MG63 (cell line): ENCODE data around the gene PHACTR2. TPM values are rescaled to one million over a fixed set of nuclear protein-coding genes. Genes with fewer than 3 reads are reported as not detected.
"Not testable (repeated sequence)": the region's sequence is repeated elsewhere in the genome, so short reads cannot be mapped to it uniquely, and the experiment has no call there.

ENCODE experiments used
- DNase-seq: peaks from one replicate; pipeline ENCODE4 v3.0.0-alpha.2; 2020
- H3K27me3 ChIP-seq: fragments of 250-450 bp; sonication (Bioruptor Pico); 2 replicates; pipeline ENCODE4 v1.5.1; 2020; ENCODE audit warnings: mild to moderate bottlenecking, moderate library complexity
- H3K36me3 ChIP-seq: fragments of 250-450 bp; sonication (Bioruptor Pico); 2 replicates; pipeline ENCODE4 v1.5.1; 2020; ENCODE audit warnings: mild to moderate bottlenecking, moderate library complexity
- H3K4me3 ChIP-seq: fragments of 250-450 bp; sonication (Bioruptor Pico); 2 replicates; pipeline ENCODE4 v1.5.1; 2020; ENCODE audit warnings: mild to moderate bottlenecking, moderate library complexity
- H3K9me3 ChIP-seq: fragments of 250-450 bp; sonication (Bioruptor Pico); 2 replicates; pipeline ENCODE4 v1.5.1; 2020; ENCODE audit warnings: mild to moderate bottlenecking, moderate library complexity
- total RNA-seq: library from RNA; depleted of rRNA; stranded (reverse); fragments of >200 nt; shearing (Covaris generic); gene quantifications from 2 replicates; pipeline ENCODE4 v1.2.3, GENCODE V29; 2014; ENCODE audit warnings: low replicate concordance; rRNA removed

Gene PHACTR2
- 23.8 and 26.2 TPM in 2 replicates for total RNA-seq

DNA sequence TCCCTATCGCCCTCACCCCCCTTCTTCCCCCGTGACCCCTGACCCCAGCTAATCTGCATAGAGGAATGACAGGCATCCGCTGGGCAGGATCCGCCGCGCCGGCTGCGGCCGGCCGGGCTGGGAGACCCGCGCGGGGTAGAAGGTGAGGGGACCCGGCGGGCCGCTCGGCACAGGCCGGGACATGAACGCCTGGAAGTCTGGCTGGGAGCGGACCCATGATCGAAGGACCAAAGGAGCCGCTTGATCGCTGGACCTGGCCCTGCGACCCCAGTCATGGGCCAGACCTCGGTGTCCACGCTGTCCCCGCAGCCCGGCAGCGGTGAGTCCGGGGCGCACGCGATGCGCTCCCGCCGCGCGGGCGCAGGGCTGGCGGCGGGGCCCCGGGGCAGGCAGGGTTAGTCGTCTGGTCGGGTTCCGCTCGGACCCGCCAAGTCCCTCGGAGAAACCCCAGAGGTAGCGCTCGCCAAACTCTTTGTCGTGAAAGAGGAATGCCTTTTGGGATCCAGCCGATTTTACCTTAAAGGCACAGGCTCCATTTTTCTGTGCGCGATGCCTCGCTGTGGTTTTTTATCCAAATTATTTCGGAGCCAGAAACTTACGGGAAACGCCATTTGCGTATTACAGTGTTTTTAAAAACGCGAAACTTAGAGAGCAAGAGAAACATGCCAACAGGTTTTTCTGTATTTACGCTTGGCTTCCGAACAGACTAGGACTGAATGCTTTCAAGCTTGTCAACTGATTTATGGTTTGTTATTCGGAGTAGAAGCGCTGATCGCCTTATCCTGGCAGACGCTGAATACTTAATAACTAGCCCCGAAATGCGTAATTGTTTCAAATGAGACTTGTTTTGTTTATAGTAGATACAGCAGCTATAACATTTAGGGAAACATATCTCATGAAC is at the start of gene PHACTR2:
Gene PHACTR2 (plus strand): TSS at position 75 of the 901 bp plus-strand sequence. CDS start 199 bp downstream, at position 274.
- H3K36me3 ChIP-seq: peaks cover 12% of the 10 kb centered on the region
- peak within 1 kb of the TSS; percentile 65 for H3K4me3 ChIP-seq
- peak; percentile 83 for DNase-seq
- no peaks in the 10 kb centered on the region for H3K27me3 ChIP-seq
- H3K9me3 ChIP-seq: peaks cover 17% of the 10 kb centered on the region

DNA sequence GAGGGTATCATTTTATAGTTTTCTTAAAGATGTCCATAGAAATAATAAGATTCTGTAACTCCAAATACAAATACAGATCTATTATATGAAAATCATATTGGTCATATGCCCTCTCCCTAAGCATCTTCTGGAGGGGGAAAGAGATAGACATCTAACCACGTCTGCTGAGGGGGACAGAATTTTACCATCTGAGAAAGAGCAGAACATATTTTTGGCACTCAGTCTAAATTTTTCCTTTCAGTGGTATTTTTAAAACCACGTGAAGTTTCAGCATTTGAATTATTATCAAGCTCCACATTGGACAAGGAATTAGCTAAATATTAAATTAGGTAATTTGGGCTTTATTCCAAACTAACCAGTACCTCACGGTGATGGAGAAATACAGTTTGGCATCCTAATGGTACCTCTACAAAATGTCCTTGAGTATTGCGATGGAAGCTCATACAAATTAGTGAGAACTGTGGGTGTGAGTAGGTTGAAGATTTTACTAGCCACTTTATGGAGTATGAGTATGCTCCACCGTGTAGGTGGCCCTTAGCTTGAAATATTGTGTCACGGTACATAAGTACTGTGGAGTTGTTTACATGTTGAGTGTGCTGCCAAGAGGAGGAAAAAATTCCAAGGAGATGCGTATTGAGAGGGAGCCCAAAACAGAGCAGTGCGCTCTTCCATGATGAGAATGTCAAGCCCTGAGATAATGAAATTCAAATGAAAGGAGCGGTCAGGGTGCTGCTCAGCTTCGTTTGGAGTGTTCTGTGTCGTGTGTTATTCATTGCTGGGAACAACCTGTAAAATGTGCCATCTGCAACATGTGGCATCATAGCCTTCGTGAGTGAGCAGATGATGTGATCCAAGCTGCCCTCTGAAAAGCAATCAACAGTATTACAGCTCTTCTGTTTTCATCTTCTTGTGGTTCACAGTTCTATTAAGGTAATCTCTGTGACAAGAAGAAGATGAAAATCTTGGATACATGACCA is 48.4 kb upstream of the PHACTR2 start:
- Histone ChIP-seq H3K36me3 (no peaks in the 10 kb centered on the region), H3K4me3 (no peak overlapping the region), H3K27me3 (no peaks in the 10 kb centered on the region), H3K9me3 (no peaks in the 10 kb centered on the region)
- no peak for DNase-seq

GRCh38 chr6:143631196-143631595 is 46.6 kb upstream of the PHACTR2 start:
- not testable (repeated sequence) for H3K9me3 ChIP-seq, H3K27me3 ChIP-seq, H3K36me3 ChIP-seq, DNase-seq, H3K4me3 ChIP-seq

DNA sequence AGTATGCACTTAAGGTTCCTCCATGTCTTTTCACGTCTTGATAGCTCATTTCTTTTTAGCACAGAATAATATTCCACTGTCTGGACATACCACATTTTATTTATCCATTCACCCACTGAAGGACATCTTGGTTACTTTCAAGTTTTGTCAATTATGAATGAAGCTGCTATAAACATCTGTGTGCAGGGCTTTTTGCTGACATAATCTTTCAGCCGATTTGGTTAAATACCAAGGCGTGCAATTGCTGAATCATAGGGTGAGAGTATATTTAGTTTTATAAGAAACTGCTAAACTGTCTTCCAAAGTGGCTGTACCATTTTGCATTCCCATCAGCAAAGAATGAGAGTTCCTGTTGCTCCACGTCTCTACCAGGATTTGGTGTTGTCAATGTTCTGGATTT is 44.9 kb upstream of the PHACTR2 start:
- H3K27me3 ChIP-seq: no peaks in the 10 kb centered on the region

DNA sequence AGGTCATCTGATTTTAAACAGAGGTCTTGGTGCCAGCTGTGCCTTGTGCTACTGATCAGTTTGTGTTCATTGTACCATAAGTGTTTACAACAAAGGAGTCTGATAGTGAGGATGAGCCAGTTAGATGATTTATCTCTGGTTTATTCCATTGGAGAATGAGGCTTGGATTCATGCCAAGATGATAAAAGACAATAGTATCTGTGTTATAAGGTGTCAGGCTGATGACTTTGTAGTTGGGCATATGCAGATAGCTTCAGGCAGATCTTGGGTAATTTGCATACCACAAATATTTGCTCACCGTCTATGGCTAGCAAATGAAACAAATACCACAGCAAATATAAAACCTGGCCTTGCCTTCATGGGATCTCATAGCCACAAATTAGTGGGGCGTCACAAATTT is 43.3 kb upstream of the PHACTR2 start:
- H3K36me3 ChIP-seq: no peaks in the 10 kb centered on the region
- H3K9me3 ChIP-seq: no peaks in the 10 kb centered on the region
- no peaks in the 10 kb centered on the region for H3K27me3 ChIP-seq
- no peak for DNase-seq
- no peak overlapping the region for H3K4me3 ChIP-seq

More for the DNA sequence above, 44.9 kb upstream of the PHACTR2 start:
- no peak for DNase-seq
- H3K36me3 ChIP-seq: no peaks in the 10 kb centered on the region
- H3K4me3 ChIP-seq: no peak overlapping the region
- H3K9me3 ChIP-seq: no peaks in the 10 kb centered on the region

GRCh38 chr6:143637691-143638090 is 40.1 kb upstream of the PHACTR2 start:
- Histone ChIP-seq H3K27me3 (no peaks in the 10 kb centered on the region), H3K9me3 (no peaks in the 10 kb centered on the region), H3K36me3 (no peaks in the 10 kb centered on the region), H3K4me3 (no peak overlapping the region)
- DNase-seq: no peak

GRCh38 chr6:143642403-143642802 is 35.4 kb upstream of the PHACTR2 start:
- H3K36me3 ChIP-seq: no peaks in the 10 kb centered on the region
- H3K4me3 ChIP-seq: no peak overlapping the region
- H3K9me3 ChIP-seq: no peaks in the 10 kb centered on the region
- no peaks in the 10 kb centered on the region for H3K27me3 ChIP-seq
- DNase-seq: no peak

GRCh38 chr6:143647191-143647590 is 30.6 kb upstream of the PHACTR2 start:
- DNase-seq: no peak
- Histone ChIP-seq H3K27me3 (no peaks in the 10 kb centered on the region), H3K36me3 (no peaks in the 10 kb centered on the region), H3K4me3 (no peak overlapping the region), H3K9me3 (peaks cover 17% of the 10 kb centered on the region)

DNA sequence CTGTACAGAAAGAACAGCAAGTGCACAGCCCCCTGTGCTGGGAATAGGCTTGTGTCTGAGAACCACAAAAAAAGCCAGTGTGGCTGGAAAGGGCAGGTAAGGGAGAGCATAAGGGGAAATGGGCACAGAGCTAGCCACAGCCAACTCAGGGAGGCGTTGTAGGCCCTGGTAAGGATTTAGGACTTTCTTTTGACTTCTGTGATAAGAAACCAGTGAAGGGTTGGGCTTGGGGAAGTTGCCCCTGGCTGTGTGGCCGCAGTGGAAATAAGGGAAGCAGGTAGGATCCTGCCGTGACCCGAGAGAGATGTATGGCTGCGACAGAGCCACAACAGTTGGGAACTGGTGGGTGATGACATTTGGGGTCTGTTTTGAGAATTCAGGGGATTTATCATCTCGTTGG is 30.0 kb upstream of the PHACTR2 start:
- Histone ChIP-seq H3K36me3 (no peaks in the 10 kb centered on the region), H3K4me3 (no peak overlapping the region), H3K27me3 (no peaks in the 10 kb centered on the region), H3K9me3 (peaks cover 17% of the 10 kb centered on the region)
- DNase-seq: no peak

DNA sequence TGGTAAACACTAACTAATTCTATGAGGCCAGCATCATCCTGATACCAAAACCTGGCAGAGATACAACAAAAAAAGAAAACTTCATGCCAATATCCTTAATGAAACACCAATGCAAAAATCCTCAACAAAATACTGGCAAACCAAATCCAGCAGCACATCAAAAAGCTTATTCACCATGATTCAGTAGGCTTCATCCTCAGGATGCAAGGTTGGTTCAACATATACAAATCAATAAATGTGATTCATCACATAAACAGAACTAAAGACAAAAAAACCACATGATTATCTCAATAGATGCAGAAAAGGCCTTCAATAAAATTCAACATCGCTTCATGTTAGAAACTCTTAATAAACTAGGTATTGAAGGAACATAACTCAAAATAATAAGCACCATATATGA is 28.4 kb upstream of the PHACTR2 start:
- peaks cover 17% of the 10 kb centered on the region for H3K9me3 ChIP-seq
- not testable (repeated sequence) for H3K27me3 ChIP-seq, DNase-seq, H3K36me3 ChIP-seq, H3K4me3 ChIP-seq

GRCh38 chr6:143651328-143651727 is 26.4 kb upstream of the PHACTR2 start:
- H3K36me3 ChIP-seq, H3K4me3 ChIP-seq, H3K27me3 ChIP-seq, DNase-seq: not testable (repeated sequence)
- H3K9me3 ChIP-seq: peaks cover 17% of the 10 kb centered on the region

DNA sequence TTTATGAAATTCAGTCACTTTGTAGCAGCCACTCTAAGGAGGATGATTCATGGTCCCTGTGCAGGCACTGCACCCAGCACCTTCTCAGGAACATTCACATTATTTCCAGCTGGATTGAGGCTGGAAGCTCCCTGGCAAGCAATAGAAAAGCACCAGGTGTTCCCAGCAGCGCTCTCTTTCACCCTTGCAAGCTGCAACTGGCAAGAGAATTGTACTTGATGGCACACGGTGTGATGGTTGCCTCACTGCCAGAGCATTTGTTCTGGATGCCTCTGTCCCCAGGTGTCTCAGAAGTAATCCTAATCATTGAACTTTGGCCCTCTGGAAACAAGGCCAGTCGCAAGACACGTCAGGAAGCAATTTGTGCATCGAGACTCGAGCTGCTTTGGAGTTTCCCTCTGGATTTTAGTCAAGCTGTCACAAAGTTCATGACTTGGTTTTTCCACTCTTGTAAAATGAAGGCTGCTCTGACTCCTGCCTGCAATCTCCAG is 24.9 kb upstream of the PHACTR2 start:
- H3K9me3 ChIP-seq: peaks cover 17% of the 10 kb centered on the region
- no peaks in the 10 kb centered on the region for H3K36me3 ChIP-seq
- no peak for DNase-seq
- H3K27me3 ChIP-seq: no peaks in the 10 kb centered on the region
- H3K4me3 ChIP-seq: no peak overlapping the region

- Histone ChIP-seq H3K27me3 (no peaks in the 10 kb centered on the region), H3K36me3 (no peaks in the 10 kb centered on the region), H3K9me3 (peaks cover 8% of the 10 kb centered on the region), H3K4me3 (no peak overlapping the region)
- DNase-seq: no peak
These were observed 22.2 kb upstream of the PHACTR2 start for GRCh38 chr6:143655541-143655940.

DNA sequence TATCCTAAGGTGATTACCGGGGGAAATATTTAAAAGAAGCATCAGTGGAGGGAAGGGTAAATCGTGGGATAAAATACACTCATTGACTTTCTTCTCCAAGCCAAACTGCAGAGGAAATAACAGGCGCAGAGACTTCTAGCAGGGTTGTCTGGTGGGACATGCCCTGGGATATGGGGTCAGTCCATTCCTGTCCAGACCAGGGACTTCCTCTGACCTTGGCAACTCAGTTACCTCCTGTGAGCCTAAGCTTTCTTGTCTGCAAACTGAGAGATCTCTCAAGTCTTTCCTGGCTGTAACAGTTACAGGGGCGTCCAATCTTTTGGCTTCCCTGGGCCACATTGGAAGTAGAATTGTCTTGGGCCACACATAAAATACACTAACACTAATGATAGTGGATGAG is 21.7 kb upstream of the PHACTR2 start:
- H3K27me3 ChIP-seq: no peaks in the 10 kb centered on the region
- peaks cover 5% of the 10 kb centered on the region for H3K9me3 ChIP-seq
- H3K36me3 ChIP-seq: no peaks in the 10 kb centered on the region
- DNase-seq: no peak
- no peak overlapping the region for H3K4me3 ChIP-seq

DNA sequence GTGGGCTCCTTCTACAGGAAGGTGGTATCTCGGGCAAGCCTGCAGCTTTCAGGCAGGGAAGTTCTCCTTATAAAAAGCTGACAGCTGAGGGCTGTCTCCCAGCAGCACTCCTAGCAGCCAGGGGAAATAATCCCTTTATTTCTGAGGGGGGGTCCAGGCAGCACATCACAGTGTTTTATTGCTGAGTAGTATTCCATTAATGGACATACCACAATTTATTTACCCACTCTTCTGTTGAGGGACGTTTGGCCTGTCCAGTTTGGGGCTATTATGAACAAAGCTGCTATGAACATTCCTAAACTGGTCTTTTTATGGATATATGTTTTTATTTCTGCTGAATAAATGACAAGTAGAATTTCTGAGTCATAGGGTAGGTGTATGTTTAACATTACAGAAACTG is 20.0 kb upstream of the PHACTR2 start:
- DNase-seq: no peak
- Histone ChIP-seq H3K4me3 (no peak overlapping the region), H3K27me3 (no peaks in the 10 kb centered on the region), H3K36me3 (no peaks in the 10 kb centered on the region), H3K9me3 (peaks cover 3% of the 10 kb centered on the region; the same call in 1 of the 2 replicates)

- H3K4me3 ChIP-seq, H3K27me3 ChIP-seq, DNase-seq, H3K9me3 ChIP-seq, H3K36me3 ChIP-seq: not testable (repeated sequence)
These were observed 17.6 kb upstream of the PHACTR2 start for GRCh38 chr6:143660170-143660569.

DNA sequence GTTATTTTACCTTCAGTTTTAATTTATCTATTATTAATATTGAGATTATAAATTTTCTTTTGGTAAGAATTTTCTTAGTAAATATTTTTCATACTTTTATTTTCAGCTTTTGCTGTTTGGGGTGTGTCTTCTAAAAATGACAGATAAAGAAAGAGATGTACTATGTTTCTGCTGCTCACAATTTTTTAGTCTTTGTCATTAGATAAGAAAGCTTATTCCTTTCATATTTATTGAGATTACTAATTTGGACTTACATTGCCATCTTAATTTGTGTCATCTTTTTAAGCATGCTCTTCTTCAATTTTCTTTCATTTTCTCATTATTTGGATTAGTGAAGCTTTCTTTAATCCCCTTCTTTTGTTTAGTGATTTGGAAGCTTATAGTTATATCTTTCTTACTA is 13.6 kb upstream of the PHACTR2 start:
- no peaks in the 10 kb centered on the region for H3K36me3 ChIP-seq
- no peak for DNase-seq
- H3K9me3 ChIP-seq: peaks cover 3% of the 10 kb centered on the region
- no peak overlapping the region for H3K4me3 ChIP-seq
- H3K27me3 ChIP-seq: no peaks in the 10 kb centered on the region
